Activated CD4-positive, CD25-positive, alpha-beta regulatory T cell treated with anti-CD3 and anti-CD28 coated beads, Interleukin-2, amount 50 U/mL, for 24 hours (primary cell): ENCODE results near the gene TRAPPC2.

ENCODE experiments used
- ATAC-seq, 2 donors: fragments of 150-1000 bp; cut with Tn5 transposase; one replicate each; pipeline ENCODE4 v1.10.0; 2021; ENCODE audit warnings: mild to moderate bottlenecking in 1 of 2, moderate library complexity in 1 of 2

TRAPPC2 gene

GRCh38 chrX:13666836-13667235 is 67.6 kb downstream of the TRAPPC2 start:
- no peak for ATAC-seq

- ATAC-seq: no peak
Measured at GRCh38 chrX:13664020-13664419, 70.4 kb downstream of the TRAPPC2 start.

DNA sequence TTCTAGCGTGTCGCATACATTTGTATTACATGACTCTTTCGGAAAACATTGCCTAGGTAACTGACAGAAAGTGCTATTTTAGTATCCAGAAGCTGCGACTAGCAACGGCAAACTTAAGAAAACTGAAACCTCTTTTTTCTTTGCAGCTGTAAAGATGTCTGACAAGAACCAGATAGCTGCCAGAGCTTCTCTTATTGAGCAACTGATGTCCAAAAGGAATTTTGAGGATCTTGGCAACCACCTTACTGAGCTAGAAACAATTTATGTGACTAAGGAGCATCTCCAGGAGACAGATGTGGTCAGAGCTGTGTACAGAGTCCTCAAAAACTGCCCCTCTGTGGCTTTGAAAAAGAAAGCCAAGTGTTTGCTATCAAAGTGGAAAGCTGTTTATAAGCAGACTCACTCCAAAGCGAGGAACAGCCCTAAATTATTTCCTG is 72.0 kb downstream of the TRAPPC2 start:
- no peak for ATAC-seq
